ENCODE results near the gene THAP4.

The THAP4 gene

GRCh38 chr2:241615522-241616052 is 21.4 kb downstream of the THAP4 start:
- no peaks in the 10 kb centered on the region for H3K9me3 Mint-ChIP-seq
- H3K27ac Mint-ChIP-seq, result peak overlapping the region; percentile 20
- peak overlapping the region; percentile 39 for H3K4me3 Mint-ChIP-seq
- peaks cover 22% of the 10 kb centered on the region for H3K4me1 Mint-ChIP-seq (ENCODE audit: low read depth)
- peaks cover 8% of the 10 kb centered on the region for H3K36me3 Mint-ChIP-seq (ENCODE audit: low read depth)
- H3K27me3 Mint-ChIP-seq (ENCODE audit: low read depth), result no peaks in the 10 kb centered on the region

DNA sequence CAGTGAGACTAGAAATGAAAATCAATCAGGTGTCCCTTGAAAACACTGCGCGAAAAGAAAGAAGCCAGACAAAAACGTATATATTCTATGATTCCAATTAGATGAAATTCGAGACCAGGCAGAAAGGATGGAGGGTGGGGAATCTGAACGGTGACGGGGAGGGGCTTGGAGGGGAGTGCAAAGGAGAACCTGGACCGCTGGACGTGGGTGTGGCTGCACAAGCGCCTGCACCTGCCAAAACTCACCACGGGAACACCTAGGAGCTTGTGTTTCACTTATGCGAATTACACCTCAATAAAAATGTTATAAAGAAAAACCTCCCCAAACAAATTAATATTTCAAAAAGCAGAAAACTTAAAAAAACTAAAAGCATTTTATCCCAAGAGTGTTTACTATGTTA is 21.9 kb downstream of the THAP4 start:
- Mint-ChIP-seq H3K4me1 (ENCODE audit: low read depth) (peaks cover 24% of the 10 kb centered on the region), H3K27ac (peak overlapping the region; percentile 55), H3K36me3 (ENCODE audit: low read depth) (peaks cover 8% of the 10 kb centered on the region), H3K27me3 (ENCODE audit: low read depth) (no peaks in the 10 kb centered on the region), H3K9me3 (no peaks in the 10 kb centered on the region), H3K4me3 (no peak overlapping the region)

GRCh38 chr2:241613017-241613780 is 23.8 kb downstream of the THAP4 start:
- no peak overlapping the region for H3K4me3 Mint-ChIP-seq
- H3K9me3 Mint-ChIP-seq, result no peaks in the 10 kb centered on the region

DNA sequence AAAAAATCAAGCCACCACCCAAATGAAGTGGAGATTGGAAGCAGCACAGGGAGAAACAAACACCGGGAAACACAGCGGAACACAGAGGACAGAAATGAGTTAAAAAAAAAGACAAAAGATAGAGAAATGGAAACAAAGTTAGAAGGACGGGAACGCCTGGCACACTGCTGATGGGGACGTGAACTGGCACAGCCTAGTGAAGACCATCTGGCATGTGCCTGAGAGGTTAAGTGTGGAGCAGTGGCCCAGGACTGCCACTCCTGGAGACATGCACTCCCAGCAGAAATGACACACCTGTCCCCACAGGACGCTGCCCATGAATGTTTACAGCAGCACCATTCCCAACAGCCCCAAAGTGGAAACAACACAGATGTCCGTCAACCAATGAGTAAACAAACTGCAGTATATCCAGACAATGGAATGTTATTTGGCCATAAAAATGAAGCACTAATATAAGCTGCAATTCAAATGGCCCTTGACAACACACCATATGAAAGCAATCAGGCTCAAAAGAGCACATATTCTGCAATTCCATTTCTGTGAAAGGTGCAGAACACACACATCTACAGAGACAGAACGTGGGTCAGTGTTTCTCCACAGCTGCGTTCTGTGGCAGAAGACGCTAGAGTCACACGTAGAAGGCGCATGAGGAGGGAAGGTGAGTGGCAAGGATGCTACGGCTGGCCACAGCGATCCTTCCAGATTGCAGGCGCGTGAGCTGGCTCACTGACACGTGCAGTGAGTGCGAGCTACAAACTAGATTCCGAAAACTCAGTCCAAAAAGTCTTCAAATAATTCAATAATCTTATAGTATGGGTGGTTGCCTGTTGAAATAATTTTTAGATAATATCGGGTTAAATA is 24.6 kb downstream of the THAP4 start:
- no peaks in the 10 kb centered on the region for H3K9me3 Mint-ChIP-seq
- peaks cover 23% of the 10 kb centered on the region for H3K4me1 Mint-ChIP-seq (ENCODE audit: low read depth)
- no peaks in the 10 kb centered on the region for H3K27me3 Mint-ChIP-seq (ENCODE audit: low read depth)
- H3K27ac Mint-ChIP-seq, result no peak overlapping the region
- H3K36me3 Mint-ChIP-seq (ENCODE audit: low read depth), result peaks cover 7% of the 10 kb centered on the region
- H3K4me3 Mint-ChIP-seq, result no peak overlapping the region

More at GRCh38 chr2:241613017-241613780, 23.8 kb downstream of the THAP4 start:
- Mint-ChIP-seq H3K4me1 (ENCODE audit: low read depth) (peaks cover 27% of the 10 kb centered on the region), H3K27ac (peak overlapping the region; percentile 45), H3K36me3 (ENCODE audit: low read depth) (peaks cover 6% of the 10 kb centered on the region), H3K27me3 (ENCODE audit: low read depth) (no peaks in the 10 kb centered on the region)

DNA sequence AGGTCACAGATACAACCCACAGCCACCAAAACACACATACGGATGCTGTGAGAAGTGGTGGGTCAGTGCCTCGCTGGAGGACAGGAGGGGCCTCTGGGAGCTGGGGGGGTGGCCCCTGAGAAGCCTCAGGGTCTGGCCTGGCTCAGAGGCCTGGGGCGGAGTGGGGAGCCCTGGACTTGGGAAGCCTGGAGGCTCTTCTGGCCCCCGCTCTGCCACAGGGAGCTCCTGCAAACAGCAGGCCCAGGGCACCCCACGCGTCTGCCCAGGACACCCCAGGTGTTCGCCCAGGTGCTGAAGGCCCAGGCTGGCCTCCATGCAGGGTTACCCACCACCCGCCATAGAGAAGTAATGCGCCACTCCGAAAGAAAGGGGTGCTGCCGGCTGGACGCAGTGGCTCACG is 25.9 kb downstream of the THAP4 start:
- H3K4me1 Mint-ChIP-seq (ENCODE audit: low read depth), result peaks cover 20% of the 10 kb centered on the region
- no peak overlapping the region for H3K27ac Mint-ChIP-seq
- peak overlapping the region; percentile 16 for H3K4me3 Mint-ChIP-seq
- peaks cover 8% of the 10 kb centered on the region for H3K36me3 Mint-ChIP-seq (ENCODE audit: low read depth)
- H3K9me3 Mint-ChIP-seq, result no peaks in the 10 kb centered on the region
- no peaks in the 10 kb centered on the region for H3K27me3 Mint-ChIP-seq (ENCODE audit: low read depth)

- peak overlapping the region; percentile 76 for H3K27ac Mint-ChIP-seq
These were observed 26.8 kb downstream of the THAP4 start for GRCh38 chr2:241609859-241610793.

GRCh38 chr2:241608881-241609280 is 28.1 kb downstream of the THAP4 start:
- peaks cover 18% of the 10 kb centered on the region for H3K4me1 Mint-ChIP-seq (ENCODE audit: low read depth)
- H3K27me3 Mint-ChIP-seq (ENCODE audit: low read depth), result no peaks in the 10 kb centered on the region
- peaks cover 8% of the 10 kb centered on the region for H3K36me3 Mint-ChIP-seq (ENCODE audit: low read depth)
- H3K27ac Mint-ChIP-seq, result peak overlapping the region; percentile 28
- peak overlapping the region; percentile 60 for H3K4me3 Mint-ChIP-seq
- no peaks in the 10 kb centered on the region for H3K9me3 Mint-ChIP-seq

More at GRCh38 chr2:241609859-241610793, 26.8 kb downstream of the THAP4 start:
- no peaks in the 10 kb centered on the region for H3K9me3 Mint-ChIP-seq
- peaks cover 8% of the 10 kb centered on the region for H3K36me3 Mint-ChIP-seq (ENCODE audit: low read depth)
- H3K4me3 Mint-ChIP-seq, result peak overlapping the region; percentile 16
- no peaks in the 10 kb centered on the region for H3K27me3 Mint-ChIP-seq (ENCODE audit: low read depth)
- peaks cover 18% of the 10 kb centered on the region for H3K4me1 Mint-ChIP-seq (ENCODE audit: low read depth)

DNA sequence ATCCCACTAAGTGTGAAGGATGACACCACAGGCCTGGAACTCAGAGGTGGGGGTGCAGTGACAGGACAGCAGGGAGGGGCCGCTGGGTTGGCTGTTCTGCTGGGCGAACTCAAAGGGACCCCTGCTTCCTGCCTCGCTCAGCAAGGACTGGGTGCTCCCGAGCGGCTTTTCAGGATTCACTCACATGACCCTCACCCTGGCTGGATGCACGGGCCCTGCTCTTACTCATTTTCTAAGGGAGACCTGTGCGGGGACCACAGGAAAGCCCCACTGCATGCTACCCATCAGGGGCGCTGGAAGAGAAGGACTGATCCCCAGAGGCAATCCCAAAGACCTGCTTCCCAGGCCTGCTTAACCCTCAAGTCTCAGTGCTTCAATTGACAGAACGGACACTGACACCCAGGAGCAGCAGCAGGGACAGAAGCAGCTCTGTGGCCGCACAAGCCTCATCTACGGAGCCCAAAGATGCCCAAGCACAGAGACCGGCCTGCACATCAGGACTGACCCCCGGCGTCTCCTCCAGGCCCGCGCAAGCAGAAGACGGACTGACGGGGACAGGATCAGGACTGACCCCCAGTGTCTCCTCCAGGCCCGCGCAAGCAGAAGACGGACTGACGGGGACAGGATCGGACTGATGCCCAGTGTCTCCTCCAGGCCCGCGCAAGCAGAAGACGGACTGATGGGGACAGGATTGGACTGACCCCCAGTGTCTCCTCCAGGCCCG is 29.6 kb downstream of the THAP4 start:
- H3K4me3 Mint-ChIP-seq, result no peak overlapping the region
- H3K36me3 Mint-ChIP-seq (ENCODE audit: low read depth), result peaks cover 11% of the 10 kb centered on the region
- H3K9me3 Mint-ChIP-seq, result no peaks in the 10 kb centered on the region
- H3K27me3 Mint-ChIP-seq (ENCODE audit: low read depth), result no peaks in the 10 kb centered on the region
- no peak overlapping the region for H3K27ac Mint-ChIP-seq
- peaks cover 18% of the 10 kb centered on the region for H3K4me1 Mint-ChIP-seq (ENCODE audit: low read depth)

DNA sequence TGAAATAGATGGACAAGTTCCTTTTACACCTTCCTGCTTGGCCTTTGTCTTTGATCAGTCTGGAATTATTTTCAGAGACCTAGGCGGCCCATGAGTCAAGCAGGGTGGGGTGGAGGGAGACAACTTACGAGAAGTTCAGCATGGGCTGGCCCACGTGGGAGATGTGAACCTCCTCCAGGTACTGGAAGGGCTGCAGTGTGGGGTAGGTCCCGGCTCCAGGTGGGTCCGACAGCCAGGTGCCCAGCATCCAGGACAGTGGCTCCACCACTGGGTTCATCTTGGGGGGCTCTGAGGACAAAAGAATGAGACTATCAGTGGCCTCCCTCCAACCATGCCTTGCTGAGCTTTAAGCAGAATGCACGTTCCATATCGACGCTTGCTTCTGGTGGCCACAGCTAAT is 30.8 kb downstream of the THAP4 start:
- Mint-ChIP-seq H3K4me3 (no peak overlapping the region), H3K9me3 (no peaks in the 10 kb centered on the region), H3K27ac (no peak overlapping the region), H3K27me3 (ENCODE audit: low read depth) (no peaks in the 10 kb centered on the region), H3K4me1 (ENCODE audit: low read depth) (peaks cover 15% of the 10 kb centered on the region), H3K36me3 (ENCODE audit: low read depth) (peaks cover 15% of the 10 kb centered on the region)

GRCh38 chr2:241603686-241604085 is 33.3 kb downstream of the THAP4 start:
- Mint-ChIP-seq H3K27ac (no peak overlapping the region), H3K9me3 (no peaks in the 10 kb centered on the region), H3K4me1 (ENCODE audit: low read depth) (peaks cover 5% of the 10 kb centered on the region), H3K4me3 (no peak overlapping the region), H3K27me3 (ENCODE audit: low read depth) (no peaks in the 10 kb centered on the region), H3K36me3 (ENCODE audit: low read depth) (peaks cover 23% of the 10 kb centered on the region)

GRCh38 chr2:241602720-241603119 is 34.2 kb downstream of the THAP4 start:
- H3K4me3 Mint-ChIP-seq, result no peak overlapping the region
- H3K9me3 Mint-ChIP-seq, result no peaks in the 10 kb centered on the region
- no peak overlapping the region for H3K27ac Mint-ChIP-seq
- peaks cover 19% of the 10 kb centered on the region for H3K36me3 Mint-ChIP-seq (ENCODE audit: low read depth)
- no peaks in the 10 kb centered on the region for H3K27me3 Mint-ChIP-seq (ENCODE audit: low read depth)
- no peaks in the 10 kb centered on the region for H3K4me1 Mint-ChIP-seq (ENCODE audit: low read depth)

GRCh38 chr2:241601841-241602240 is 35.1 kb downstream of the THAP4 start:
- Mint-ChIP-seq H3K4me1 (ENCODE audit: low read depth) (no peaks in the 10 kb centered on the region), H3K27ac (no peak overlapping the region), H3K36me3 (ENCODE audit: low read depth) (peaks cover 22% of the 10 kb centered on the region), H3K4me3 (no peak overlapping the region), H3K9me3 (no peaks in the 10 kb centered on the region), H3K27me3 (ENCODE audit: low read depth) (no peaks in the 10 kb centered on the region)

DNA sequence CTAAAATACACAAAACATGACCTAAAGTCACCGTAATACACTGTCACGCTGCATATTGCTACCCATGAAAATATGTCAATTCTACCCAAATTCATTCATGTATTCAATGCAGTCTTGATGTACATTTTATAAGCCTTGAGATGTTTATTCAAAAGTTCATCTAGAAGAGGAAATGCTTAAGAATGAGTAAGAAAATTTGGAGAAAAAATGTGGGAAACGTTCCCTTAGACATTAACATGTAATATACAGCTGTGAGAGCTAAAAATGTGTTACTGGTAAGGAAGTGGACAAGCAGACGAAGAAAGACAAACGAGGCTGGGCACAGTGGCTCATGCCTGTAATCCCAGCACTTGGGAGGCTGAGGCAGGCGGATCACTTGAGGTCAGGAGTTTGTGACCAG is 37.3 kb downstream of the THAP4 start:
- Mint-ChIP-seq H3K9me3 (no peaks in the 10 kb centered on the region), H3K4me3 (no peak overlapping the region), H3K27ac (no peak overlapping the region), H3K4me1 (ENCODE audit: low read depth) (no peaks in the 10 kb centered on the region), H3K36me3 (ENCODE audit: low read depth) (peaks cover 21% of the 10 kb centered on the region), H3K27me3 (ENCODE audit: low read depth) (no peaks in the 10 kb centered on the region)
